GM18526 (cell line): ENCODE results near the gene PPM1F.

Source experiments
- POLR2A ChIP-seq: IDR thresholded peaks from 3 replicates; pipeline ENCODE4 v1.6.1; 2011; ENCODE audit not compliant: insufficient read length; ENCODE audit errors: extremely low read depth

PPM1F gene

GRCh38 chr22:21903283-21903682 lies 49.4 kb downstream of the PPM1F start:
- TF ChIP-seq POLR2A = no peak

GRCh38 chr22:21902296-21903087 lies 50.2 kb downstream of the PPM1F start:
- TF ChIP-seq POLR2A = no peak

- no peak for TF ChIP-seq POLR2A
Measured at GRCh38 chr22:21898354-21898896, 54.2 kb downstream of the PPM1F start.

GRCh38 chr22:21896951-21897513 lies 55.6 kb downstream of the PPM1F start:
- no peak for TF ChIP-seq POLR2A

DNA sequence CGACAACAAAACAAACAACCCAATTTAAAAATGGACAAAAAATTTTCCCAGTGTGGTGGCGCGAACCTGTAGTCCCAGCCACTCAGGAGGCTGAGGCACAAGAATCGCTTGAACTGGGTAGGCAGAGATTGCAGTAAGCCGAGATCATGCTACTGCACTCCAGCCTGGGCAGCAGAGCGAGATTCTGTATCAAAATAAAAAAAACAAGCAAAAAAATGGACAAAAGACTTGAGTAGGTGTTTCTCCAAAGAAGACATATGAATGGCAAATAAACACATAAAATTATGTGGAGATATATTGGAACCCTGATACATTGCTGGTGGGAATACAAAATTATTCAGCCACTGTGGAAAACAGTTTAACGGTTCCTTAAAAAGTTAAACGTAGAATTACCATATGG lies 57.8 kb downstream of the PPM1F start:
- no peak for TF ChIP-seq POLR2A

DNA sequence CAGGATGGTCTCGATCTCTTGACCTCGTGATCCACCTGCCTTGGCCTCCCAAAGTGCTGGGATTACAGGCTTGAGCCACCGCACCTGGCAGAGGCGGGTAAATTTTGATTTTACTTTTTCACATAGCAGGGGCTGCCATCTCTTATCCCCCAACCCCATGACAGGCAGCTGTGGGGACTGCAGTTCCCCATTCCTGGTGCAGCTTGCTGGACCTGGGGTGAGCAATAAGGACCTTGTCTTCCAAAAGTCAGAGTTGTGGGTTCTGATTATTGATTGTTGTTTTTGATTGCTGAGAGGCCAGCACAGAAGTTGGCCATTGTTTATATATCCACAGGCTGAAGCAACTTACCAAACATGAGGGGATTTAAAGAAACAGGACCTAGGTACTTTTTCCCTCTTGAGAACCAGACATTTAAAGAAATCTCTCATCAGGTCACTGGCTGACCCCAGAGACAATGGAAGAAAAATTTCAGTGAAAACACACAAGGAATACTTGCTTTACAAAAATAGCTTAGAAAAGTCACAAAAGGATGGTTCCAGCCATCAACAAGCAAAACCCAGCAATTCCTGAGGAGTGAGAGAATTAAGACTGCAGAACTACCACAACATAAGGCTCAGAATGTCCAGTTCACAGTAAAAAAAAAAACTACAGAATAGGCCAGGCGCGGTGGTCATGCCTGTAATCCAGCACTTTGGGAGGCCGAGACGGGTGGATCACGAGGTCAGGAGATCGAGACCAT lies 63.2 kb downstream of the PPM1F start:
- no peak for TF ChIP-seq POLR2A

DNA sequence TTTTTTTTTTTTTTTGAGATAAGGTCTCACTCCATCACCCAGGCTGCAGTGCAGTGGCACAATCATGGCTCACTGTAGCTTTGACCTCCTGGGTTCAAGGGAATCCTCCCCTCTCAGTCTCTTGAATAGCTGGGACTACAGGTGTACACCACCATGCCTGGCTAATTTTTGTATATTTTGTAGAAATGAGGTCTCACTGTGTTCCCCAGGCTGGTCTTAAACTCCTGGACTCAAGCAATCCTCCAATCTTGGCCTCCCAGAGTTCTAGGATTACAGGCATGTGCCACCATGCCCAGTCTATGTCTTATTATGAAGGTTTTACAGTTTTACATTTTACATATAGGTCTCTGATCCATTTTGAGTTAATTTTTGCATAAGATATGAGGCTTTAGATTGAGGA lies 64.8 kb downstream of the PPM1F start:
- TF ChIP-seq POLR2A = no peak

DNA sequence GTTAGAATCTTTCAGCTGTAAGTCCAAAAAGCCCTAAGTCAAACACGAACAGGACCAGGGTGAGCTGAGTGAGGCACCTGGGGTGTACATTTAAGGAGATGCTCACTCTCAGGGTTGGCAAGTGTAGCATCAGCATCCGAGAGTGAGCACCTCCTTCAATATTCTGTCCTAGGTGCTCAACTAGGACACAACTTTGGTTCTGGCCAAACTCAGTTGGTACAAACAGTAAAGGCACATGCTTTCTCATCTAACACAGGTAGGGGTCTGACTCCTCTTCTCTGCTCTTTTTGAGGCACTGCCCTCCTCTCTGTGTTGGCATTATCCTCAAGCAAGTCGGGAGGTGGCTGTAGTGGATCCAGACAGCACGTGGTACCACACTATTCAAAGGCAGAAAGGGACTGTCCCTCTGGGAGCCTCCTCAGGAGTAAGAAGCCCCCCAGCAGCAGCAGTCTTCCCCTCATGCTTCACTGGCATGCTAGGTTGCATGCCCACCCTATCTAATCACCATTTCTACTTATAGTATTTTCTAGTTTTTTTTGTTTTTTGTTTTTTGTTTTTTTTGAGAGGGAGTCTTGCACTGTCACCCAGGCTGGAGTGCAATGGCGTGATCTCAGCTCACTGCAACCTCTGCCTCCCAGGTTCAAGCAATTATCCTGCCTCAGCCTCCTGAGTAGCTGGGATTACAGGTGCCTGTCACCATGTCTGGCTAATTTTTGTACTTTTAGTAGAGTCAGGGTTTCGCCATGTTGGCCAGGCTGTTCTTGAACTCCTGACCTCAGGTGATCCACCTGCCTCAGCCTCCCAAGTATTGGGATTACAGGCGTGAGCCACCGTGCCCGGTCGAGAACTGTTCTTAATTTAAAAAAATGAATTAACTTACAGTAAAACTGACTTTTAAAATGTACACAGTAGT lies 70.6 kb downstream of the PPM1F start:
- TF ChIP-seq POLR2A = no peak

GRCh38 chr22:21876486-21877176 lies 76.0 kb downstream of the PPM1F start:
- no peak for TF ChIP-seq POLR2A

DNA sequence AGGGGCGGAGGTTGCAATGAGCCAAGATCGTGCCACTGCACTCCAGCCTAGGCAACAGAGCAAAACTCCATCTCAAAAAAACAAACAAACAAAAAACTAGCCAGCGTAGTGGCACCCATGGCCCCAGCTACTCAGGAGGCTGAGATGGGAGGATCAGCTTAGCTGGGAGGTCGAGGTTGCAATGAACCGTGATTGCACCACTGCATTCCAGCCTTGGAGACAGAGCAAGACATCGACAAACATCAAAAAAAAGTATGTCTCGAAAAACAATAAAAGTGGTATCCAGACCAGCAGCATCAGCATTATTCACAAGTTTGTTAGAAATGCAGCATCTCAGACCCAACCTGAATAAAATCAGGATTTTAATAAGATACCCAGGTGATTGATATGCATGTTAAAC lies 79.0 kb downstream of the PPM1F start:
- no peak for TF ChIP-seq POLR2A
